Measurements from ENCODE around the gene USP11. TPM values are rescaled to one million over a fixed set of nuclear protein-coding genes. Genes with fewer than 3 reads are reported as not detected.
"Not testable (repeated sequence)": the region's sequence is repeated elsewhere in the genome, so short reads cannot be mapped to it uniquely, and the experiment has no call there.

USP11 gene
- total RNA-seq, 1 donor from 2014 or later = 22.7 TPM

- intact Hi-C loops (cut with micrococcal nuclease) = no loop called here
Observed at GRCh38 chrX:47241201-47242011, 8.6 kb downstream of the USP11 start.

GRCh38 chrX:47242321-47242720 lies 9.5 kb downstream of the USP11 start:
- intact Hi-C loops (cut with micrococcal nuclease) = no loop called here

- intact Hi-C loops (cut with micrococcal nuclease) = no loop called here
Observed at GRCh38 chrX:47243351-47243750, 10.5 kb downstream of the USP11 start.

- intact Hi-C loops (cut with micrococcal nuclease) = loop anchor here (5.0 kb wide), 1 partner anchor 68 kb away; no protein-coding TSS in a partner anchor
Observed at GRCh38 chrX:47244676-47245075, 11.9 kb downstream of the USP11 start.

GRCh38 chrX:47245156-47245555 lies 12.3 kb downstream of the USP11 start:
- intact Hi-C loops (cut with micrococcal nuclease) = loop anchor here (5.0 kb wide), 1 partner anchor 67 kb away; no protein-coding TSS in a partner anchor

- intact Hi-C loops (cut with micrococcal nuclease) = loop anchor here (5.0 kb wide), 1 partner anchor 65 kb away; no protein-coding TSS in a partner anchor
Observed at GRCh38 chrX:47247206-47247998, 14.6 kb downstream of the USP11 start.

GRCh38 chrX:47247999-47248320 lies 15.2 kb downstream of the USP11 start:
- intact Hi-C loops (cut with micrococcal nuclease) = loop anchor here (5.0 kb wide), 1 partner anchor 64 kb away; no protein-coding TSS in a partner anchor

GRCh38 chrX:47248576-47248975 lies 15.8 kb downstream of the USP11 start:
- intact Hi-C loops (cut with micrococcal nuclease) = loop anchor here (5.0 kb wide), 1 partner anchor 64 kb away; no protein-coding TSS in a partner anchor

- intact Hi-C loops (cut with micrococcal nuclease) = no loop called here
Observed at GRCh38 chrX:47250017-47250347, 17.2 kb downstream of the USP11 start.

GRCh38 chrX:47257620-47258019 lies 24.8 kb downstream of the USP11 start:
- intact Hi-C loops (cut with micrococcal nuclease) = not testable (repeated sequence)

GRCh38 chrX:47264483-47265173 lies 31.8 kb downstream of the USP11 start:
- intact Hi-C loops (cut with micrococcal nuclease) = no loop called here

- intact Hi-C loops (cut with micrococcal nuclease) = no loop called here
Observed at GRCh38 chrX:47266643-47267042, 33.8 kb downstream of the USP11 start.

- intact Hi-C loops (cut with micrococcal nuclease) = no loop called here
Observed at GRCh38 chrX:47272013-47272408, 39.2 kb downstream of the USP11 start.

GRCh38 chrX:47273011-47273730 lies 40.4 kb downstream of the USP11 start:
- intact Hi-C loops (cut with micrococcal nuclease) = no loop called here

- intact Hi-C loops (cut with micrococcal nuclease) = no loop called here
Observed at GRCh38 chrX:47278691-47279090, 45.9 kb downstream of the USP11 start.

GRCh38 chrX:47283015-47283771 lies 50.4 kb downstream of the USP11 start:
- intact Hi-C loops (cut with micrococcal nuclease) = no loop called here

- intact Hi-C loops (cut with micrococcal nuclease) = not testable (repeated sequence)
Observed at GRCh38 chrX:47284616-47285015, 51.8 kb downstream of the USP11 start.

GRCh38 chrX:47285836-47286320 lies 53.1 kb downstream of the USP11 start:
- intact Hi-C loops (cut with micrococcal nuclease) = no loop called here

- intact Hi-C loops (cut with micrococcal nuclease) = no loop called here
Observed at GRCh38 chrX:47293106-47293505, 60.3 kb downstream of the USP11 start.

GRCh38 chrX:47296766-47297365 lies 64.1 kb downstream of the USP11 start:
- intact Hi-C loops (cut with micrococcal nuclease) = no loop called here

Measured in T-helper 1 cell treated with Interleukin-12 subunit alpha and Interleukin-12 subunit beta and Interleukin-4 antibody, amounts not matched to agents 30 ng/mL and 1 ng/mL, for 36 hours (primary cell).